Peyer's patch (tissue), 4 donors: ENCODE results near the gene GLTPD2. TPM values are rescaled to one million over a fixed set of nuclear protein-coding genes. Genes with fewer than 3 reads are reported as not detected.
A peak's percentile ranks its signal among the peaks of the same experiment; 100 is the strongest.

Source experiments
- DNase-seq, 3 donors: peaks; one replicate each; pipeline ENCODE4 v3.0.0-alpha.2; 2017 to 2019
- H3K27ac ChIP-seq, 4 donors: fragments of 200-600 bp; sonication (generic); one replicate each; pipeline ENCODE4 v1.5.1; 2016 to 2019
- H3K27me3 ChIP-seq, 2 donors: fragments of 200-600 bp; sonication (generic); one replicate each; pipeline ENCODE4 v1.5.1; 2019
- H3K36me3 ChIP-seq, 3 donors: fragments of 200-600 bp; sonication (generic); one replicate each; pipeline ENCODE4 v1.5.1; 2016 to 2019
- H3K4me1 ChIP-seq, 4 donors: fragments of 200-600 bp; sonication (generic); one replicate each; pipeline ENCODE4 v1.5.1; 2016 to 2019
- H3K4me3 ChIP-seq, 4 donors: fragments of 200-600 bp; sonication (generic); 1 replicate in 3 of 4; 2 replicates in 1 of 4; pipeline ENCODE4 v1.5.1; 2016 to 2019; ENCODE audit warnings: mild to moderate bottlenecking in 1 of 4
- H3K9me3 ChIP-seq, 4 donors: fragments of 200-600 bp; sonication (generic); one replicate each; pipeline ENCODE4 v1.5.1; 2016 to 2019; ENCODE audit warnings: mild to moderate bottlenecking in 1 of 4
- POLR2A ChIP-seq, 2 donors: fragments of 450-650 bp; IDR thresholded peaks; one replicate each; pipeline ENCODE4 v1.5.1; 2017; ENCODE audit warnings: antibody characterized with exemption in 2 of 2, mild to moderate bottlenecking in 2 of 2, moderate library complexity in 2 of 2
- total RNA-seq, 4 donors: library from RNA; depleted of rRNA; stranded (reverse); fragments of >200 nt; gene quantifications; one replicate each; pipeline ENCODE4 v1.1.0, GENCODE V29; 2016
- TF ChIP-seq, protein P1 (sequence below), 6 experiments: fragments of 450-650 bp in 4 of 6; fragments of 200-600 bp in 2 of 6; sonication (generic) in 1 of 6; IDR thresholded peaks; one replicate each; pipeline ENCODE4 v1.5.1; 2017 to 2019; ENCODE audit warnings: antibody characterized with exemption in 6 of 6, mild to moderate bottlenecking in 3 of 6, moderate library complexity in 1 of 6

The GLTPD2 gene
- total RNA-seq, 4 donors from 2014 or later: 5.4 to 28.2 (median 23.6) TPM; not detected in 1

GRCh38 chr17:4833941-4834680 is 45.3 kb downstream of the GLTPD2 start:
- no peak for TF ChIP-seq POLR2A (IDR thresholded peaks at IDR 0.05)
- TF ChIP-seq, protein P1, sequence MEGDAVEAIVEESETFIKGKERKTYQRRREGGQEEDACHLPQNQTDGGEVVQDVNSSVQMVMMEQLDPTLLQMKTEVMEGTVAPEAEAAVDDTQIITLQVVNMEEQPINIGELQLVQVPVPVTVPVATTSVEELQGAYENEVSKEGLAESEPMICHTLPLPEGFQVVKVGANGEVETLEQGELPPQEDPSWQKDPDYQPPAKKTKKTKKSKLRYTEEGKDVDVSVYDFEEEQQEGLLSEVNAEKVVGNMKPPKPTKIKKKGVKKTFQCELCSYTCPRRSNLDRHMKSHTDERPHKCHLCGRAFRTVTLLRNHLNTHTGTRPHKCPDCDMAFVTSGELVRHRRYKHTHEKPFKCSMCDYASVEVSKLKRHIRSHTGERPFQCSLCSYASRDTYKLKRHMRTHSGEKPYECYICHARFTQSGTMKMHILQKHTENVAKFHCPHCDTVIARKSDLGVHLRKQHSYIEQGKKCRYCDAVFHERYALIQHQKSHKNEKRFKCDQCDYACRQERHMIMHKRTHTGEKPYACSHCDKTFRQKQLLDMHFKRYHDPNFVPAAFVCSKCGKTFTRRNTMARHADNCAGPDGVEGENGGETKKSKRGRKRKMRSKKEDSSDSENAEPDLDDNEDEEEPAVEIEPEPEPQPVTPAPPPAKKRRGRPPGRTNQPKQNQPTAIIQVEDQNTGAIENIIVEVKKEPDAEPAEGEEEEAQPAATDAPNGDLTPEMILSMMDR (IDR thresholded peaks at IDR 0.05): no peak
- Histone ChIP-seq H3K27ac (peak overlapping the region; percentile 91 to 98 (median 96)), H3K4me1 (peaks cover 4 to 31% (median 10%) of the 10 kb centered on the region in 4 donors), H3K4me3 (peak overlapping the region; percentile 76 to 99 (median 98)), H3K27me3 (no peaks in the 10 kb centered on the region), H3K9me3 (no peaks in the 10 kb centered on the region), H3K36me3 (peaks cover 0 to 5% (median 0%) of the 10 kb centered on the region in 3 donors)
- peak; percentile 37 to 57 (median 56) for DNase-seq

DNA sequence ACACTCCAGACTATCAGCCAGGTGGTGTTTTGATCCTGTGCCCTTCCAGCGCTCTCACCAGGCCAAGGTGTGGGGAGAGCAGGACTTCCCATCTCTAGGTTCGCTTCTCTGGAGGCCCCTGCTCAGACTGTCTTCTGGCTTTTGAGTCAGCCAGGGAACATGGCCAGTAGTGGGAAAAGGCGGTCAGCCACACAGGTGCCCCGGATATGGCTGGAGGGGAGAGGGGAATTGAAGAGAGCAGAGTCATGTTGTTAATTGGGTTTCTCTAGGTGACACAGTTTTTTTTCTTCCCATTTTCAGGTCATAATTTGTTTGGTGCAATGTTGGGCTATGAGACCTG is 45.9 kb downstream of the GLTPD2 start:
- peaks cover 4 to 31% (median 10%) of the 10 kb centered on the region in 4 donors for H3K4me1 ChIP-seq
- peak overlapping the region; percentile 91 to 98 (median 96) for H3K27ac ChIP-seq
- peaks cover 0 to 5% (median 0%) of the 10 kb centered on the region in 3 donors for H3K36me3 ChIP-seq
- H3K9me3 ChIP-seq: no peaks in the 10 kb centered on the region
- no peak for DNase-seq
- no peak for TF ChIP-seq POLR2A (IDR thresholded peaks at IDR 0.05)
- TF ChIP-seq, protein P1 (IDR thresholded peaks at IDR 0.05): no peak
- H3K27me3 ChIP-seq: no peaks in the 10 kb centered on the region
- H3K4me3 ChIP-seq: peak overlapping the region in 3 of 4 donors; percentile 76 to 99 (median 98)

DNA sequence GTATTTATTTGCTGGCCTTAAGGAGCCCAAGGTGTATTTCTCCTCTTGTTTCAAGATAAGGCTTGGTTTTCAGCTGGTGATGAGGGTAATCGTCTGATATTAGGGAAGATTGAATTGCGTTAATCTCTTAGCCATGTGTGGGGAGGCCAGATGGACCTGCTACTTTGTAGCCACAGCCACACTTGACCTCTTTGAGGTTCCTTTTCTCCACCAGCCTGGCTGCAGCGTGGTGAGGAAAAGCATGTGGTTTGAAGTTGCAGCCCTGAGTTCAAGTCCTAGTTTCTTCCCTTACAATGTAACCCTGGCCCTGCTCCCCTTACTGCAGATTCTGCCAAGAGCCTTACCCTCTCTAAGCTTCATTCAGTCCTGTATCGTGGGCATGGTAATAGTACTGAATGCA is 47.5 kb downstream of the GLTPD2 start:
- peak overlapping the region in 1 of 4 donors; percentile 91 for H3K27ac ChIP-seq
- peaks cover 0 to 5% (median 0%) of the 10 kb centered on the region in 3 donors for H3K36me3 ChIP-seq
- H3K27me3 ChIP-seq: no peaks in the 10 kb centered on the region
- no peak for DNase-seq
- H3K4me1 ChIP-seq: peaks cover 4 to 42% (median 10%) of the 10 kb centered on the region in 4 donors
- no peak for TF ChIP-seq POLR2A (IDR thresholded peaks at IDR 0.05)
- TF ChIP-seq, protein P1 (IDR thresholded peaks at IDR 0.05): no peak
- no peak overlapping the region for H3K4me3 ChIP-seq
- no peaks in the 10 kb centered on the region for H3K9me3 ChIP-seq

DNA sequence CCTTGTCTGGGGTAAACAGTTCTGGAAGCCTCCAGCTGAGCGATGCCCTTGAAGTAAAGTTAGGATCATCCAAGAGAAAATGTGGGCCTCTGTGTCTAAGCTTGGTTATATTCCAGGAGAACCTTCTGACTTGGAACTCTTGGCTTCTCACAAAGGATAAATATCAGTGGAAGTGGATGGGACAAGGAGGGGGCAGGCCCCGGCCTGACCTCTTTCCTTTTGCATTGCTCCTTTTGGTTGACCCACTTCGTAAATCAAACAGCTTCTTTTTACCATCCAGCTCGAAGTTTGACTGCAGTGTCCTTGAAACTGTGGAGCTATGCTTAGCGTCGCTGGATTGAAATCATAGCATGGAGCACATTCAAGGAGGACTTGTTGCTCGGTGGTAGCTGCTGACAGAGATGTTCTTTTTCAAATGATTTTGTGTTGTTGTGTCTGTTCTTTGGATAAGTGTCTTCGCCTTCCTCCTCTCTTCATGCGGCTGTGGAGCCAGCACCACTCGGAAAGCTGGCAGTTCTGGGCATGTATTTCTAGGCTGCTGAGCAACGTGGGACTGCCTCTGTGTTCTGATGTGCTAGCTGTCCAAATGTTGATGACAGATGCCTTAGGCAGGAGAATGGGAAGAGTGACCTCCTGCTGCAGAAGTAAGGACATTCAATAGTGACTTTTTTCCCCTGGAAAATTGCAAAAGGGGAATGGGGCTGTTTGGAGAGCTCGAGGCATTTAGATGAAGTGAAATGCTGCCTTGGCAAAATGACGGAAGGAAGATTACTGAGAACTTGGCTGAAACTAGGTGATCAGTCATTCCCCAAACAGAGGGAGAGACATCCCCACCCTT is 48.9 kb downstream of the GLTPD2 start:
- Histone ChIP-seq H3K27ac (no peak overlapping the region), H3K27me3 (no peaks in the 10 kb centered on the region), H3K9me3 (no peaks in the 10 kb centered on the region), H3K36me3 (peaks cover 0 to 5% (median 0%) of the 10 kb centered on the region in 3 donors), H3K4me1 (peaks cover 4 to 42% (median 10%) of the 10 kb centered on the region in 4 donors), H3K4me3 (no peak overlapping the region)
- DNase-seq: no peak
- TF ChIP-seq POLR2A (IDR thresholded peaks at IDR 0.05): no peak
- TF ChIP-seq, protein P1 (IDR thresholded peaks at IDR 0.05): no peak

- Histone ChIP-seq H3K27ac (no peak overlapping the region), H3K4me1 (peaks cover 4 to 42% (median 10%) of the 10 kb centered on the region in 4 donors), H3K4me3 (no peak overlapping the region), H3K36me3 (peaks cover 0 to 5% (median 0%) of the 10 kb centered on the region in 3 donors), H3K27me3 (no peaks in the 10 kb centered on the region), H3K9me3 (no peaks in the 10 kb centered on the region)
- no peak for DNase-seq
- no peak for TF ChIP-seq POLR2A (IDR thresholded peaks at IDR 0.05)
- TF ChIP-seq, protein P1 (IDR thresholded peaks at IDR 0.05): no peak
Observed at GRCh38 chr17:4838309-4838785, 49.6 kb downstream of the GLTPD2 start.
